ENCODE results near the gene GRAMD4. TPM values are rescaled to one million over a fixed set of nuclear protein-coding genes. Genes with fewer than 3 reads are reported as not detected.

GRAMD4 gene
- total RNA-seq, 1 donor from 2014 or later = 37.8 TPM

DNA sequence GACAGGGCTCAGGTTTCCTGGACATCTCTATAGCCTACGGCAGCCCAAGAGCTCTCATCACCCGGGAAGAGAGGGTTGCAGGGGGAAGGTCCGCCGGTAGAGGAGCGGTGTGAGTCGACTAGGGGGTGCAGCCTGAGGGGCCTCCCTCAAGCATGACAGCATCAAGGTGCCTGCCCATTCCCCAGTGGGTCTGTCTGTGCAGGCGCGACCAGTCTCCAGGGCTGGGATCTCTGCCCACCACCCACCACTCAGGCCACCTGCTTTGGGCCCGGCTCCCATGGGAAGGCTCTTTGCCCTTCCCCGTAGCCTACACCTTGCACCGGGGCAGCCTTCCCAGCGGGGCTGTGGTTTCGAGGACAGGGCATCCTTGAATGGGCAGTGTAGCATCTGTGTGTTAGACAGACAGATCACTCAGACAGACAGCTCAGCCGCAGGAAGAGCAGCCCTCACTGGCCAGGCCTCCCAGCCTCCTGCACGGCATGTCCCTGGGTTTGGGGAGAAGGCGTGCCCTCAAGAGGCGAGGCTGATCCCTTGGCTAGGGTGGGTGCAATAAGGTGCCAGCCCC is 88.7 kb downstream of the GRAMD4 start:
- DNase-seq (ENCODE audit: low spot score) = no peak

DNA sequence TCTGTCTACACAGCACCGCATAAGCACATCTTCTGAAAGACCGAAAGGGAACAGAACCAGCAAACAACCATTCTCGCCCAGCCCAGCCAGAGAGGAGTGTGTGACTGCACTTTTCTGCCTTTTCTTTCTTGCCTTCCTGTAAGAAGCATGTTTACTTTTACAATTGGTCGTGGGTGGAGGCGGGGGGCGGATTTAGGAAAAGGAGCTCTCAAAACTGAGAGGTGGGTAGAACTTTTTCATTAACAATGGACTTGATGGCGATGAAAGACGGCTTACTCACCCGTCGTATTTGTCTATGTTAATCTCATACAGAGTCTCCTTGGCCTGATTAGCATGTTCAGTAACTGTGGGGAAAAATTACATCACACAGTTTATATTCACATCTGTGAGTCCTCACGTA is 90.6 kb downstream of the GRAMD4 start:
- no peak for DNase-seq (ENCODE audit: low spot score)

DNA sequence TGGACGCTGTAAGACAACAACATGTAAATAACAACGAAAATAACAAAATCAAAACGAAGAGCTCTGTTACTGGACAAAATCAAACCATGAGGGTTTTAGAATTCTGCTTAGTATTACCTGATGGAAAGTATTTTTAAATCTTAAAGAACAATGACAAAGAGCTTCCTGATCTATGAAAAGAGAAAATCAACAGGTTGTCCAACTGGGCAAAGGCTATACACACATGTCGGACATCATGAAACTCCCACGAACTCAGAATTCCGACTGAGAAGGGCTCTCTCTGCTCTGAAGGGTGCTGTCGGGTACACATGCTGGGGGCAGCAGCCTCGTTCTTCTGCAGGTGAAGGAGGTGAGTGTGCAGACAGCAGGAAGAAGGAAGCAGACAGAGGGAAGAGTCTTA is 92.1 kb downstream of the GRAMD4 start:
- DNase-seq (ENCODE audit: low spot score) = no peak

DNA sequence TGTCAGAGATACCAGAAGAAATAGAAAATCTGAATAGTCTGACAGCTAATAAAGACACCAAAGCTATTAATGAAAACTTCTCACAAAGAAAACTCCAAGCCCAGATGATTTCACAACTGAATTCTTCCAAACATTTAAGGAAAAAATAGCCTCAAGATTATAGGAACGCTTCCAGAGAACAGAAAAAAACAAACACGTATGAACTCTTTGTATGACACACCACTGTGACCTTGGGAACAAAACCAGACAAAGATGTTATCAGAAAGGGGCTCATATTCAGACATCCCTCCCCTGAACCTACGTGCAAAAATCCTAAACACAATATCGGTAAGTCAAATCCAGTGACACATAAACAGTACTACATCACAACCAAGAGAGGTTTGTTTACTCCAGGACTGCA is 94.4 kb downstream of the GRAMD4 start:
- no peak for DNase-seq (ENCODE audit: low spot score)

DNA sequence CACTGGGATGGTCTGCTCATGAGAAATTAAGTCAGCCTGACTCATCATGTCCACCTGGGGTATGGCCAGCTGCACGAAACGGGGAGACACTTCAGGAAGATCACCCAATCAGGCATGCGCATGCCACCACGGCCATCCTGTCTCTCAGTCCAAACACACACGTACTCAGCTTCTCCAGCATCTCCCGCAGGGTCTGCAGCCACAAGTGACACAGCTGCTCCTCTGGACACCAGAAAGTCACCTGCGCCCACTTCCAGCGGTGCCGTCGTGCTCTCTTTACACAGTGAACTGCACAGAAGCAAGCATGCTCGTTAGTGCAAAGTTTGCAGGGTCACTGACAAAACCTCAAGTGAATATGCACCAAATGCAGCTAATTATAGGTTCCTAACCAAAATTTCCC is 99.7 kb downstream of the GRAMD4 start:
- DNase-seq (ENCODE audit: low spot score) = no peak

DNA sequence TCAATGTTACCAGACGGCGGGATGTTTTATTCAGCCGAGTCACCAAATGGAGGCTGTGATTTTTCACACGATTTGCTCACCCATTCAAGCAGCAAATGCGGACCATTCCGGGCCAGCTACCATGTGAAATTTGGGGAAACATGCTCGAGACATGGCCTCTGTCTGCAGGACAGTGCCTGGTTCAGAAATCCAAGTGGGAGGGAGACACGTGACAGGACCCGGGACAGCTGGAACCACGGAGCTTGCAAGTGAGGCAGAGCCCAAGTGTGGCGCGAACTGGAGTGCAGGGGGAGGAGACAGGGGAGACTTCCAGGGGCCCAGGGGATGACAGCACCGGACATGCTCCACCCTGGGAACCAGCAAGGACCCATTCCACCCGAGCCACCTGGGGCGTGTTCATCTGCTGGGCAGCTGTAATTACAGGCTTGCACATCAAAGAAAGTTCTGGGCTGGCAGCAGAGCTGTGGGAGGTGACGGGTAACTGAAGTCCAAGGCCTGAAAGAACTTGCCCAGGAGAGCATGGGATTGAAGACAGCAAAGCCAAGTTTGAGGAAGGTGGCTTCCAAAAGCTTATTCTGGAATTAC is 101.4 kb downstream of the GRAMD4 start:
- DNase-seq (ENCODE audit: low spot score) = no peak

DNA sequence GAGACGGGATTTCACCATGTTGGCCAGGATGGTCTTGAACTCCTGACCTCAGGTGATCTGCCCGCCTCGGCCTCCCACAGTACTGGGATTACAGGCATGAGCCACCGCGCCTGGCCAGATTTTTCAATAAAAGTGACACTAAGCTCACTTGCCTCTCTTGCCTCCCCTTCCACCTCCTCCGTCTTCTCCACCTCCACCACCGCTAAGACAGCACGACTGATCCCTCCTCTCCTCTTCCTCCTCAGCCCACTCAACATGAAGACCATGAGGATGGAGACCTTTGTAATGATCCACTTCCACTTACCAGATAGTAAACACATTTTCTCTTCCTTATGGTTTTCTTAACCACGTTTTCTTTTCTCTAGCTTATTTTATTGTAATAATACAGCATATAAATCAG is 103.7 kb downstream of the GRAMD4 start:
- DNase-seq (ENCODE audit: low spot score) = no peak

DNA sequence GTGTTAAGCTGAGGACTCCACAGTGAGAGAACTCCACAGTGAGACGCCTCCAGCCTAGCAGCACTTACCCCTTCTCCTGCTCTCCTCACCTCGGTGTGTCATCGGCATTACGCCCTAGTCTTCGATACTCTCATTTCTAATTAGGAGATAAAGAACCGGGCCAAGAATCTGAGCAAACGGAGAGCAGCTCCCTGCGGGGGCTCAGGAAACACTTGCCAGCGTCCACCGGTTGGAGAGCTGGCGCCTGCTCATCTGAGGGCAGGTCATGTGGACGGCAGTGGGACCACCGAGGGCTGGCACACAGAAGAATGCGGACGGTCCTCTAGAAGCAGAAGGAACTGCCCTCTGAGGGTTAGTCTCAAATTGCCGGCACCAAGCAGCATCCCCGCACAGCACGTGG is 104.9 kb downstream of the GRAMD4 start:
- no peak for DNase-seq (ENCODE audit: low spot score)

DNA sequence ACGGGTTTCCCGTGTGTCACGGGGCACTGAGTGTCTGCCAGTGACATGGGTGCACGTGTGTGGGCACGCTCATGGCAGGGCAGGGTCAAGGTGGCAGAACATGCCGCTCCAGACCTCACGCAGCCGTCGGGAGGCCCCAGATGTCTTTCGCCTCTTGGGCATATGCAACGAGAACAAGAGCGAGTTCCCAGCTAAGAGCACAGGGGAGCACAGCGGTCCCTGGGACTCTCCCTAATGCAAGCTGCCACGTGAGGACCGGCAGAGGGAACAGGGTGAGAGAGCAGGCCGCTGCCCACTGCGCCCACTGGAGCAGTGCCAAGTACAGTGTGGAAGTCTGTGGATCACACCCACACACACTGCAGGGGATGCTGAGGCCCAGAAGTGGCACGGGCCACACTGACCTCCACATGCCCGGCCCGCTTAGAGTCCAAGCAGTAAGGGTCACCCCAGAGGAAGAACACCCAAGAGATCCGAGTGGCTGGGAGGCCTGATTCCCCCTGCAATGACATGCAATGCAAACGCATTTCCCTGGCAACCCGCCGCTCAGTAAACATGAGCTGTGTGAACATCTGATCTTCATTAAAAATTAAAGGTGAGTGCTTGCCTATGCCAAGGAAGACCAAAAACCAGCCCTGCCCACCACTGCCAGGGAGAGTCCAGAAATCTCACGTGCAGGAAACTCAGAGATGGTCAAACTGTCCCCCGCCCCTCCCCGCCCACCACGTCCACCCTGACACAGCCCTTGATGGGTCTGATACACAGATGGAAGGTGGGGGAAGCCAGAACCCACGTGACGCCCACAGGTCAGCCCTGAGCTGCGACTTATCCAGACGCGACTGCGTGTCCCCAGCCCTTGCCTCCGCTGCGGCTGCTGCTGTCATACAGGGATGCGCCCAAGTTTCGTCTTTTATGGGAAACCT is 106.1 kb downstream of the GRAMD4 start:
- DNase-seq (ENCODE audit: low spot score) = no peak

DNA sequence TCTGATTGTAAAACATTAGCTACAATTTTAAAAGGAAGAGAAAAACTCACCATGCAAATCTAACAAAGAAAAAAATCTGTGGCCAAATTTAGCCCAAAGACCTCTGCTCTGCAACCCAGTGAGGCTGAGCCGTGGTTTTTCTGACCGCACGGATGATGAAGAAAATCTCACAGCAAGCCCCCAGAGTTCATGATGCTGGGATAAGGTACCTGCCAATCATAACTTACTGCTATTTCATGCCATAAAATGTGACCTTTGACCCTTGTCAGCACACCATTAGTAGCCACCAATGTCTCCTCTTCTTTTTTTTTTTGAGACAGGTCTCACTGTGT is 106.8 kb downstream of the GRAMD4 start:
- DNase-seq (ENCODE audit: low spot score) = no peak

DNA sequence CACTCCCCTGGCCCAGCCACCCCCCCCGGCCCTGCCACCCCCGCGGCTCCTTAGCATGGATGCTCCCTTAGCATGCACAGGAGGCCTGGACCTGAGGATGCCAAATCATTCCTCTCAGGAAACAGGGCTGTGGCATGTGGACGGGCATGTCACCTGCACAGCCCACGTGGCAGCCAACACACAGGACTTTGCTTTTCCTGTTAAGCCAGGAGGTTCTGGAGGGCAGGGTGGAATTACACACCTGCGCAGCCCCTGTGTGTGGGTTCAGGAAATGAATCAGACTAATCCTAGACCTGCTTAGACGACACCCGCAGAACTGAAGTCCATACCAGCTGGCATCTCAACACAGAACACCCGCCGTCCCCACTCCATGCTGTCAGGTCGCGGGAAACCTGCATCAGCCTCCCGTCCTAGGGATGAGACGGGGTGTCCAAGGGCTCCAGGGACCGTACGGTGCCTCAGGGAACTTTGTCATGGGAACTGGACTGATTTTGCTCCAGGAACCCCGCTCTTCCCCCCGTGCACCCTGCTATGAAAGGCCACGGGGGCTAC is 107.7 kb downstream of the GRAMD4 start:
- DNase-seq (ENCODE audit: low spot score) = no peak

DNA sequence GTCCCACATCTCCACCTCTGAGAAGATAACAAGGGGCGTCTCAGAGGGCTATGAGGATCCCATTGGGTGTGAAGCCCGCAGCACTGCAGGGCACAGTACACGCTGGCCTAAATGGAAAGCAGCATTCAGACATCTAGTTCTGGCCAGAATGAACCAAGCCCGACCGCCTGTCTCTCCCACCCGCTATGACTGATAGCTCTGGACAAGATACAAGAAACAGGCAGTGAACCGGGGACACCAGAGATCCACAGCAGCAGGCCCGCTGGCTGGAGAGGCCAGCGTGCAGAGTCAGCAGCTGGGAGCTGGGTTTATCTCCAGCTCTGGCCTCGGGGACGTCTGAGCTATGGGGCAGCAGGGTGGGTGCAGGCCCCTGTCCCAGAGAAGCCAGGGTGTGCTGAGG is 108.3 kb downstream of the GRAMD4 start:
- DNase-seq (ENCODE audit: low spot score) = no peak

Other genes with a start within 250 kb of the GRAMD4 start
- gene CELSR1, start 82.8 kb upstream of the GRAMD4 start, total RNA-seq = 1.8 TPM
- 30.8 TPM for gene CERK, start 117.9 kb downstream of the GRAMD4 start, total RNA-seq
- 24.5 TPM for gene TBC1D22A, start 142.3 kb downstream of the GRAMD4 start, total RNA-seq

All from mesenteric fat pad (tissue), 1 donor.